ENCODE measurements around the gene MOSPD3. TPM values are rescaled to one million over a fixed set of nuclear protein-coding genes. Genes with fewer than 3 reads are reported as not detected.

The MOSPD3 gene
- total RNA-seq, 2 experiments from 2014 or later = 14.4 to 19.9 TPM

- intact Hi-C loops (cut with DNase I, micrococcal nuclease) = loop anchor here (1.0 to 5.0 kb wide), 17 partner anchors 9 to 436 kb away; partner anchors contain the start of genes FBXO24 (in 2 of the 2), GIGYF1 (in 2 of the 2), GNB2 (in 2 of the 2) and LRCH4 (in 2 of the 2)
- POLR2A ChIA-PET = interaction anchor here (0.6 to 2.0 kb wide), 11 partner anchors 14 to 268 kb away, joined by 3 to 12 read pairs (median 4); partner anchors contain the start of genes FBXO24, GNB2, LRCH4 and POP7
- ATAC-seq = no peak
- no peaks in the 10 kb centered on the region for H3K9me3 Mint-ChIP-seq (ENCODE audit: low read depth)
- H3K36me3 Mint-ChIP-seq (ENCODE audit: low read depth) = no peaks in the 10 kb centered on the region
- H3K27me3 Mint-ChIP-seq = no peaks in the 10 kb centered on the region
- no peak overlapping the region for H3K27ac Mint-ChIP-seq
- peak; percentile 51 for DNase-seq
- CTCF ChIA-PET = interaction anchor here (0.6 to 3.9 kb wide), 21 partner anchors 8 to 479 kb away, joined by 3 to 22 read pairs (median 5); partner anchors contain the start of genes FBXO24, LRCH4, PCOLCE and POP7
- H3K4me1 Mint-ChIP-seq = peaks cover 17% of the 10 kb centered on the region
- peak overlapping the region; percentile 83 for H3K4me3 Mint-ChIP-seq
Measured at GRCh38 chr7:100612730-100613390, 520 bp downstream of the MOSPD3 start.

GRCh38 chr7:100613412-100614175 lies 1.3 kb downstream of the MOSPD3 start:
- Mint-ChIP-seq H3K4me1 (peaks cover 17% of the 10 kb centered on the region), H3K4me3 (peak overlapping the region; percentile 83), H3K27me3 (no peaks in the 10 kb centered on the region), H3K9me3 (ENCODE audit: low read depth) (no peaks in the 10 kb centered on the region), H3K36me3 (ENCODE audit: low read depth) (no peaks in the 10 kb centered on the region), H3K27ac (no peak overlapping the region)
- intact Hi-C loops (cut with DNase I, micrococcal nuclease) = loop anchor here in 1 of 2 experiments (5.0 kb wide), 2 partner anchors 79 to 264 kb away; partner anchors contain the start of genes GIGYF1 and SRRT
- POLR2A ChIA-PET = interaction anchor here (0.8 to 2.0 kb wide), 5 partner anchors 13 to 185 kb away, joined by 3 to 12 read pairs (median 5); partner anchors contain the start of genes FBXO24, LRCH4 and ZCWPW1
- no peak for DNase-seq
- CTCF ChIA-PET = interaction anchor here (0.7 to 3.9 kb wide), 10 partner anchors 11 to 391 kb away, joined by 3 to 22 read pairs (median 5); partner anchors contain the start of genes PCOLCE and POP7
- no peak for ATAC-seq

GRCh38 chr7:100614308-100614861 lies 2.0 kb downstream of the MOSPD3 start:
- ATAC-seq (no peak), DNase-seq (no peak)
- POLR2A ChIA-PET = interaction anchor here (1.5 kb wide), 1 partner anchor 12 kb away, joined by 5 read pairs; no protein-coding TSS in a partner anchor
- Mint-ChIP-seq H3K9me3 (ENCODE audit: low read depth) (no peaks in the 10 kb centered on the region), H3K27ac (no peak overlapping the region), H3K36me3 (ENCODE audit: low read depth) (no peaks in the 10 kb centered on the region), H3K27me3 (no peaks in the 10 kb centered on the region), H3K4me3 (no peak overlapping the region), H3K4me1 (peaks cover 17% of the 10 kb centered on the region)
- intact Hi-C loops (cut with DNase I, micrococcal nuclease) = loop anchor here in 1 of 2 experiments (5.0 kb wide), 2 partner anchors 78 to 263 kb away; partner anchors contain the start of genes GIGYF1 and SRRT
- CTCF ChIA-PET = interaction anchor here (0.7 to 3.9 kb wide), 5 partner anchors 15 to 91 kb away, joined by 3 to 22 read pairs (median 3); partner anchors contain the start of gene POP7

GRCh38 chr7:100620239-100620638 lies 7.9 kb downstream of the MOSPD3 start:
- CTCF ChIA-PET = interaction anchor here (1.5 kb wide), 2 partner anchors 8 to 86 kb away, joined by 3 read pairs; partner anchors contain the start of genes MOSPD3 and POP7
- H3K27me3 Mint-ChIP-seq = no peaks in the 10 kb centered on the region
- H3K4me3 Mint-ChIP-seq = no peak overlapping the region
- H3K9me3 Mint-ChIP-seq (ENCODE audit: low read depth) = no peaks in the 10 kb centered on the region
- H3K27ac Mint-ChIP-seq = no peak overlapping the region
- H3K36me3 Mint-ChIP-seq (ENCODE audit: low read depth) = peaks cover 2% of the 10 kb centered on the region
- intact Hi-C loops (cut with DNase I, micrococcal nuclease) = no loop called here
- H3K4me1 Mint-ChIP-seq = no peaks in the 10 kb centered on the region
- no peak for ATAC-seq
- POLR2A ChIA-PET = interaction anchor here (0.5 kb wide), 1 partner anchor 211 kb away, joined by 4 read pairs; no protein-coding TSS in a partner anchor
- no peak for DNase-seq

- ChIA-PET CTCF (interaction anchor here (0.6 to 1.5 kb wide), 3 partner anchors 8 to 97 kb away, joined by 3 read pairs; partner anchors contain the start of genes MOSPD3 and POP7), POLR2A (no interaction called here)
- Mint-ChIP-seq H3K27ac (no peak overlapping the region), H3K36me3 (ENCODE audit: low read depth) (peaks cover 2% of the 10 kb centered on the region), H3K4me3 (no peak overlapping the region), H3K9me3 (ENCODE audit: low read depth) (no peaks in the 10 kb centered on the region), H3K4me1 (peaks cover 2% of the 10 kb centered on the region), H3K27me3 (no peaks in the 10 kb centered on the region)
- no peak for ATAC-seq
- intact Hi-C loops (cut with DNase I, micrococcal nuclease) = no loop called here
- no peak for DNase-seq
Measured at GRCh38 chr7:100620804-100621203, 8.5 kb downstream of the MOSPD3 start.

- H3K4me1 Mint-ChIP-seq = peaks cover 9% of the 10 kb centered on the region
- ChIA-PET CTCF (interaction anchor here (0.8 kb wide), 1 partner anchor 463 kb away, joined by 3 read pairs; no protein-coding TSS in a partner anchor), POLR2A (no interaction called here)
- intact Hi-C loops (cut with DNase I, micrococcal nuclease) = no loop called here
- no peak overlapping the region for H3K27ac Mint-ChIP-seq
- H3K27me3 Mint-ChIP-seq = no peaks in the 10 kb centered on the region
- DNase-seq (no peak), ATAC-seq (no peak)
- H3K9me3 Mint-ChIP-seq (ENCODE audit: low read depth) = no peaks in the 10 kb centered on the region
- peaks cover 2% of the 10 kb centered on the region for H3K36me3 Mint-ChIP-seq (ENCODE audit: low read depth)
- no peak overlapping the region for H3K4me3 Mint-ChIP-seq
Measured at GRCh38 chr7:100621554-100621953, 9.2 kb downstream of the MOSPD3 start.

GRCh38 chr7:100623951-100624824 lies 11.8 kb downstream of the MOSPD3 start:
- CTCF ChIA-PET = interaction anchor here (0.7 to 1.3 kb wide), 5 partner anchors 9 to 199 kb away, joined by 3 to 4 read pairs (median 3); no protein-coding TSS in a partner anchor

GRCh38 chr7:100626055-100626454 lies 13.7 kb downstream of the MOSPD3 start:
- DNase-seq = no peak
- POLR2A ChIA-PET = interaction anchor here (0.8 to 1.4 kb wide), 3 partner anchors 10 to 40 kb away, joined by 3 to 8 read pairs (median 5); partner anchors contain the start of genes FBXO24 and LRCH4
- CTCF ChIA-PET = interaction anchor here (0.7 to 2.9 kb wide), 5 partner anchors 8 to 79 kb away, joined by 3 to 10 read pairs (median 4); partner anchors contain the start of genes FBXO24, MOSPD3 and POP7
- Mint-ChIP-seq H3K27ac (no peak overlapping the region), H3K4me3 (peak overlapping the region; percentile 71), H3K36me3 (ENCODE audit: low read depth) (peaks cover 3% of the 10 kb centered on the region), H3K9me3 (ENCODE audit: low read depth) (no peaks in the 10 kb centered on the region), H3K4me1 (peaks cover 13% of the 10 kb centered on the region), H3K27me3 (no peaks in the 10 kb centered on the region)
- ATAC-seq = no peak
- intact Hi-C loops (cut with DNase I, micrococcal nuclease) = loop anchor here (1.0 to 5.0 kb wide), 8 partner anchors 14 to 226 kb away; partner anchors contain the start of genes GNB2 (in 2 of the 2), MOSPD3 (in 2 of the 2), FBXO24 (in 1 of the 2) and LRCH4 (in 1 of the 2)

More at GRCh38 chr7:100623951-100624824, 11.8 kb downstream of the MOSPD3 start:
- DNase-seq (no peak), ATAC-seq (no peak)
- no peak overlapping the region for H3K27ac Mint-ChIP-seq
- H3K27me3 Mint-ChIP-seq = no peaks in the 10 kb centered on the region
- no peak overlapping the region for H3K4me3 Mint-ChIP-seq
- POLR2A ChIA-PET = no interaction called here
- no peaks in the 10 kb centered on the region for H3K9me3 Mint-ChIP-seq (ENCODE audit: low read depth)
- intact Hi-C loops (cut with DNase I, micrococcal nuclease) = no loop called here
- peaks cover 9% of the 10 kb centered on the region for H3K4me1 Mint-ChIP-seq
- peaks cover 2% of the 10 kb centered on the region for H3K36me3 Mint-ChIP-seq (ENCODE audit: low read depth)

GRCh38 chr7:100626530-100627237 lies 14.3 kb downstream of the MOSPD3 start:
- POLR2A ChIA-PET = interaction anchor here (0.6 to 1.4 kb wide), 5 partner anchors 9 to 550 kb away, joined by 3 to 8 read pairs (median 3); partner anchors contain the start of genes FBXO24 and LRCH4
- Mint-ChIP-seq H3K4me1 (peaks cover 13% of the 10 kb centered on the region), H3K9me3 (ENCODE audit: low read depth) (no peaks in the 10 kb centered on the region), H3K4me3 (peak overlapping the region; percentile 71), H3K36me3 (ENCODE audit: low read depth) (peaks cover 3% of the 10 kb centered on the region), H3K27ac (peak overlapping the region; percentile 47), H3K27me3 (no peaks in the 10 kb centered on the region)
- peak; percentile 99 for ATAC-seq
- peak; percentile 96 for DNase-seq
- intact Hi-C loops (cut with DNase I, micrococcal nuclease) = loop anchor here (1.0 to 5.0 kb wide), 8 partner anchors 14 to 226 kb away; partner anchors contain the start of genes GNB2 (in 2 of the 2), MOSPD3 (in 2 of the 2), FBXO24 (in 1 of the 2) and LRCH4 (in 1 of the 2)
- CTCF ChIA-PET = interaction anchor here (0.5 to 2.9 kb wide), 7 partner anchors 9 to 226 kb away, joined by 3 to 10 read pairs (median 3); partner anchors contain the start of genes FBXO24, MOSPD3, POP7 and SLC12A9
